HG02840 (cell line): ENCODE results near the gene CD96.
"Not testable (repeated sequence)": the region's sequence is repeated elsewhere in the genome, so short reads cannot be mapped to it uniquely, and the experiment has no call there.

ENCODE experiments used
- ATAC-seq: cut with Tn5 transposase; IDR thresholded peaks from one replicate; pipeline ENCODE4 v1.9.1; 2021; ENCODE audit warnings: mild to moderate bottlenecking, moderate library complexity, moderate number of reproducible peaks; ENCODE audit not compliant: unreplicated experiment, low FRiP score

The CD96 gene, protein sequence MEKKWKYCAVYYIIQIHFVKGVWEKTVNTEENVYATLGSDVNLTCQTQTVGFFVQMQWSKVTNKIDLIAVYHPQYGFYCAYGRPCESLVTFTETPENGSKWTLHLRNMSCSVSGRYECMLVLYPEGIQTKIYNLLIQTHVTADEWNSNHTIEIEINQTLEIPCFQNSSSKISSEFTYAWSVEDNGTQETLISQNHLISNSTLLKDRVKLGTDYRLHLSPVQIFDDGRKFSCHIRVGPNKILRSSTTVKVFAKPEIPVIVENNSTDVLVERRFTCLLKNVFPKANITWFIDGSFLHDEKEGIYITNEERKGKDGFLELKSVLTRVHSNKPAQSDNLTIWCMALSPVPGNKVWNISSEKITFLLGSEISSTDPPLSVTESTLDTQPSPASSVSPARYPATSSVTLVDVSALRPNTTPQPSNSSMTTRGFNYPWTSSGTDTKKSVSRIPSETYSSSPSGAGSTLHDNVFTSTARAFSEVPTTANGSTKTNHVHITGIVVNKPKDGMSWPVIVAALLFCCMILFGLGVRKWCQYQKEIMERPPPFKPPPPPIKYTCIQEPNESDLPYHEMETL

DNA sequence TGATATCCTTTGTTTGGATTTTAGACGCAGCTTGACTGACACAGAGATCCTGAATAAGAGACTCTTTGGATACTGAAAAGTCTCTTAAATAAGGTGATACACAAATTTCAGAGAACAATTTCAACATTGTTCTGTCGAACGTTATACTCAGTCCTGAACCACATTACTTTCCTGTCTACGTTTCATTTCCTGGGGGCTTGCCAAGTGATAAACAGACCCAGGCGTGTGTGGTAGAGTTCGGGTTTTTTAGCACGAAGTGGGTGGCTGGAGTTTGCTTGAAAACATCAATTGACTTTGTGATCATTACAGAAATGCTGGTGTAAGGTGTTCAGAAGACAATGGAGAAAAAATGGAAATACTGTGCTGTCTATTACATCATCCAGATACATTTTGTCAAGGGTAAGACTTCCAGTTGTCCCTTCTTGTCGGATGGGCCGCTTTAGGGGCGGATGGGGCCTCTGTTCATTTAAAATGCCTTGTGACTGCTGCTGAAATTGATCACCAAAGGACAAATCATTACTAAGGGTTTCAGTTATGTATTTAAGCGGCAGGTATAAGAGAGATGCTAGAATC is at the start of gene CD96:
TSS of gene CD96 (plus strand) at position 287 of the 573 bp plus-strand sequence. CDS start at position 339, 52 bp downstream.
- peak; percentile 33 for ATAC-seq

DNA sequence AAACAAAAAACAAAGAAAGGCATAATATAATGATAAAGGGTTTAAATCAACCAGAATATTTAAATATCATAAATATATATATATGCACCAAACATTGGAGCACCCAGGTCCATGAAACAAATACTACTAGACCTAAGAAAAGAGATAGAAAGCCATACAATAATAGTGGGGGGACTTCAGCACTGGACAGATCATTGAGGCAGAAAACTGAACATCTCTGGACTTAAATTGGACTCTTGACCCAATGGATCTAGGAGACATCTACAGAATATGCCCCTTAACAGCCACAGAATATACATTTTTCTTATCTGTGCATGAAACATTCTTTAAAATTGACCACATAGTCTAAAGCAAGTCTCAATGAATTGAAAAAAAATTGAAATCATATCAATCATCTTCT is 48.7 kb upstream of the CD96 start:
- no peak for ATAC-seq

GRCh38 chr3:111496894-111497559 is 45.0 kb upstream of the CD96 start:
- ATAC-seq = no peak

GRCh38 chr3:111498022-111498421 is 44.0 kb upstream of the CD96 start:
- no peak for ATAC-seq

- peak; percentile 75 for ATAC-seq
Measured at GRCh38 chr3:111506435-111506834, 35.6 kb upstream of the CD96 start.

- ATAC-seq = no peak
Measured at GRCh38 chr3:111509308-111509707, 32.7 kb upstream of the CD96 start.

DNA sequence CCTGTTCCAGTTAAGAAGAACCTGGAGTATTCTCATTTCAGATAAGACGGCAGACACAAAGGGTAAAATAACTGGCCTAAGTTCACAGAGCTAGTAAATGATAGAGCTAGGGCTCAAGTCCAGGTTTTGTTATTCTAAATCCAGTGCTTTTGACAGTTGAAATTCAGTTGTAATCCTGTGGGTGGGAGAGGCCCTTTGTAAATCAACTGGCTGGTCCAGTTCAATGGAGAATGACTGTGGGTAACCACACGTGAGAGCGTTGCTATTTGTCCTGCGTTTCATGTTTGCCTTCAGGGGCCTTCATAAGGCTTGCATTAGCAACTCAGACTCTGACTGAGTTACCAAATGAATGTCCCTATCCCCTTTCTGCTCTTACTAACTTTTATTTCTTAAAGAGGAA is 24.2 kb upstream of the CD96 start:
- no peak for ATAC-seq

DNA sequence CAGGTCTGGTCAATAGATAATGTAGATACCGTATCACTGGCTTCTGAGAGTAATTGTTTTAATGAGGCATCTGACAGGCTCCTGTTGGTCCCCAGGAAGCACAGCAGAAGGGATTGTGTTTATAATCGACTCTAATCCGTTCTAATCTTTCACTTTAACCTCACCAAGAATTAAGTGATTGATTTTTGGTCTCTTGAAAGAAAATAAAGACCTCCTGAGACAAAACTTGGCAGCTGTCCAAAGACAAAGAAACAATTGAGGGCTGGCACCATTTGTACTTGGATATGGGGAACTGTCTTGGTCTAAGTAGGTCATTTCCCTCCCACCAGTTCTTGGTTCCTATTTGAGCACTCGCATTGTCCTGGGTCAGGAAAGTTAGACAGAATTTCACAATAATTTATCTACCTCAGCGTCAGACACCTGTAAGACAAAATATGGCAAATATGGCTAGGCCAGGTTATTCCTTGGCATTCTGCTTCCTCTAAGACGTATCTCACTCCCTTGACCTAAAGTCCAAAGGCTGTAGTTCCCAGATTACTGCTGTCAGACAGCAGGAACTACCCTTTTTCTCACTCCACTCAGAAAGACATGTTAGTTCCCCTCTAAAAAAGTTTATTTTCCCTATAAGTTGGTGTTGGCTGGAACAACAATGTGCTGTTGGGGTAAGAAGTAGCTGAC is 22.7 kb upstream of the CD96 start:
- ATAC-seq = no peak

GRCh38 chr3:111521891-111522290 is 20.1 kb upstream of the CD96 start:
- ATAC-seq = no peak

GRCh38 chr3:111524486-111524885 is 17.5 kb upstream of the CD96 start:
- ATAC-seq = not testable (repeated sequence)

- ATAC-seq = no peak
Measured at GRCh38 chr3:111531446-111531845, 10.6 kb upstream of the CD96 start.

- ATAC-seq = no peak
Measured at GRCh38 chr3:111534701-111535100, 7.3 kb upstream of the CD96 start.

GRCh38 chr3:111538111-111538510 is 3.9 kb upstream of the CD96 start:
- ATAC-seq = no peak

- ATAC-seq = peak; percentile 28
Measured at GRCh38 chr3:111538681-111539083, 3.3 kb upstream of the CD96 start.

DNA sequence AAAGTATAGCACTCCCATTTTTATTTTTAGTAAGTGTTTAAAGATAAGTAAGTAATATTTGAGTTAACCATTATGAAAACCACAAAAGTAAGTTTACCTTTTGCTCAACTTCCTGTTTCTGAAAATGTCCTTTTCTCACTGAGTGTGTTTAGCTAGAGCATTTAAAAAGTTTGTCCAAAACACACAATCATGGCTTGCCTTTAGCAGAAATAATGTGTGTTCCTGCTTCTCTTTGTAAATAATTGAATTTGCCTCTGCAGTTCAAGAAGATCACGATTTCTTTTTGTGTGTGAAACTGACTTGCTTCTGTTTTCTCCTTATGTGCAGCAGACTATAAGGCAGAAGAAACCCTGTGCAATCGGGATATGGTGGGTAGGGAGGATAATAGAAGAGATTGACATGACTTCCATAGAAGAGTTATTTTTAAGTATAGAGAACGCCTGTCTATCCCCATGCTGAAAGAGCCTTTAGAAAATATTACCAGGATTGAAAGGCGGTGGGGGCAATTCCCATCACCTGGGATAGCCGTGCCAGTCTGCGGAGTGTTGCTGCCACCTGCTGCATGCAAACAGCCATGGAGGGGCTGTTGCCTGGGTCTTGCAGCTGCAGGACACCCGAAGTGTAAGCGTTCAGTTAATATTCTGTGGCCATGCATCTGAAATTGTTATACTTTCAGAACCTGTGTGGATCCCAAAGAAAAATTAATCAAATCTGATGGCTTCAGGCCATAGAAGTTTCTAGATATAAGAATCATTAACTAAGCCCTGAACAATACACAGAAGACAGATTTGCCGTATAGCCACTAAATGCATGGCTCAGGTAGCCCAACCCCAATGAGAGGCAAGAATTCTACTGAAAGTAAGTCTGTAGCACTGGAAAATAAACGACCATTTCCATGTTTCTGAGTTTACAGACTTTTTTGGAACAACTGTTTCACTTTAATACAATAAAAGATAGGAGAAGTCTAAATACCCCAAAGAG is 2.4 kb upstream of the CD96 start:
- ATAC-seq = peak; percentile 66

DNA sequence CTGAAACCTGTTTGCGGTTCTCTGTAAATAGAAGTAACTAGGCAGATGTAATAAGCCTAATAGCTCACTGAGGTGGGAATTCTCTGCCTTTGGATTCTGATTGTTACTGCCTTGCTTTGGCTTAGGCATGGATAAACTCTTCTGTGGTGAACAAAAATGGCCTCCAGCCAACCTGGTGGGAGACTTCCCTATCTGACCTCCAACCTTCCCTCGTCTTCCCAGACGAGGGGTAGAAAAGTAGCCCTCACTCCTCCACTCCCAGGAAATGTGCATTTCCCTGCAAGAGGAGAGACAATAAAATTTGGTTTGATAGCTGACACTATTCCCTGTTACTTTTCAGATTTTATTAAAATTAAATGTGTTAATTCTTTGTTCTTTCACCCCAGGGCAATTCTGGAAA is 606 bp upstream of the CD96 start:
- no peak for ATAC-seq

- ATAC-seq = no peak
Measured at GRCh38 chr3:111542611-111543300, 759 bp downstream of the CD96 start.

GRCh38 chr3:111545349-111545748 is 3.4 kb downstream of the CD96 start:
- ATAC-seq = no peak

DNA sequence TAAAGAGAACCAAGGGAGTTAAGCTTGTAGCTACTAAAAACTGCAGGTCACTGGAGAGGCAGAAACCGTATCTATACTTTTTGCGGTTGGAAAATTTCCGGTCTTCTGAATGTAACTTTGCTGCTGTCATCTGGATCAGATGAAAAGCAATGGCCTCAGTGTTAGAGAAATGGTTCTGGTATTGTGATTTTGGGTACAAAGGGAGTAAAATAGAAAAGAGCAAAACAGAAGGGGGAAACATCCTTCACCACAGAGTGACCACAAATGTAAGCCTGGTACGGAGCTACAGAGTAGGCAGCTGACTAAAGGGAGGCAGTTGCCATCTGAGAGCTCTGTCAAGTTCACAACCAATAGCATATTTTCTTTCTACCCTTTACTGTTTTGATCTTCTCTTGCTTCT is 5.6 kb downstream of the CD96 start:
- peak; percentile 81 for ATAC-seq
